ENCODE results near the gene SOX1.

SOX1 gene

DNA sequence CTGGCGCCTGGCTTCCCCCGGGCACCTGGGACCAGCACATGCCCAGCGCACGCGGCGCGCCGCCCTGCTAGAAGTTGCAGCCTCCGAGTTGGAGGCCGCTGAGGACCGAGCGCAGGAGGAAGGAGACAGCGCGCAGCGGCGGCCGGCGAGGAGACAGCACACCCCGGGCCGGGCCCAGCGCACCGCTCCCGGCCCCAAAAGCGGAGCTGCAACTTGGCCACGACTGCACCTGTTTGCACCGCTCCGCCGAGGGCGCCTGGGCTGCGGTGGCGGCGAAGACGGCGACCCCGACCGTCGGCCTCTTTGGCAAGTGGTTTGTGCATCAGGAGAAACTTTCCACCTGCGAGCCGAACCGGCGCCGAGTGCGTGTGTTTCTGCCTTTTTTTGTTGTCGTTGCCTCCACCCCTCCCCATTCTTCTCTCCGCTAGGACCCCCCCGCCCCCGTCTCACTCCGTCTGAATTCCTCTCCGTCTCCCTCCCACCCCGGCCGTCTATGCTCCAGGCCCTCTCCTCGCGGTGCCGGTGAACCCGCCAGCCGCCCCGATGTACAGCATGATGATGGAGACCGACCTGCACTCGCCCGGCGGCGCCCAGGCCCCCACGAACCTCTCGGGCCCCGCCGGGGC lies at the start of gene SOX1:
Gene SOX1 (plus strand): TSS at position 34 of the 626 bp plus-strand sequence. CDS start 510 bp downstream, at position 544.
- Histone ChIP-seq H3K4me2 (ENCODE audit: low read length) (peak within 1 kb of the TSS; percentile 44), H3K4me3 (ENCODE audit: low read depth, low read length) (peak within 1 kb of the TSS; percentile 16), H3K9me3 (ENCODE audit: control insufficient read depth, low read length) (no peaks in the 10 kb centered on the region), H3K4me1 (no peaks in the 10 kb centered on the region), H2AFZ (no peak within 1 kb of the TSS), H3K27ac (no peak within 1 kb of the TSS), H3K27me3 (ENCODE audit: control insufficient read depth, insufficient read depth, low read length) (peaks cover 38% of the 10 kb centered on the region), H3K36me3 (ENCODE audit: control insufficient read depth, insufficient read depth, low read length) (no peaks in the 10 kb centered on the region), H3K9ac (no peak within 1 kb of the TSS), H3K79me2 (no peaks in the 10 kb centered on the region)
- TF ChIP-seq, protein P1, sequence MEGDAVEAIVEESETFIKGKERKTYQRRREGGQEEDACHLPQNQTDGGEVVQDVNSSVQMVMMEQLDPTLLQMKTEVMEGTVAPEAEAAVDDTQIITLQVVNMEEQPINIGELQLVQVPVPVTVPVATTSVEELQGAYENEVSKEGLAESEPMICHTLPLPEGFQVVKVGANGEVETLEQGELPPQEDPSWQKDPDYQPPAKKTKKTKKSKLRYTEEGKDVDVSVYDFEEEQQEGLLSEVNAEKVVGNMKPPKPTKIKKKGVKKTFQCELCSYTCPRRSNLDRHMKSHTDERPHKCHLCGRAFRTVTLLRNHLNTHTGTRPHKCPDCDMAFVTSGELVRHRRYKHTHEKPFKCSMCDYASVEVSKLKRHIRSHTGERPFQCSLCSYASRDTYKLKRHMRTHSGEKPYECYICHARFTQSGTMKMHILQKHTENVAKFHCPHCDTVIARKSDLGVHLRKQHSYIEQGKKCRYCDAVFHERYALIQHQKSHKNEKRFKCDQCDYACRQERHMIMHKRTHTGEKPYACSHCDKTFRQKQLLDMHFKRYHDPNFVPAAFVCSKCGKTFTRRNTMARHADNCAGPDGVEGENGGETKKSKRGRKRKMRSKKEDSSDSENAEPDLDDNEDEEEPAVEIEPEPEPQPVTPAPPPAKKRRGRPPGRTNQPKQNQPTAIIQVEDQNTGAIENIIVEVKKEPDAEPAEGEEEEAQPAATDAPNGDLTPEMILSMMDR (IDR thresholded peaks at IDR 0.05), result no peak

DNA sequence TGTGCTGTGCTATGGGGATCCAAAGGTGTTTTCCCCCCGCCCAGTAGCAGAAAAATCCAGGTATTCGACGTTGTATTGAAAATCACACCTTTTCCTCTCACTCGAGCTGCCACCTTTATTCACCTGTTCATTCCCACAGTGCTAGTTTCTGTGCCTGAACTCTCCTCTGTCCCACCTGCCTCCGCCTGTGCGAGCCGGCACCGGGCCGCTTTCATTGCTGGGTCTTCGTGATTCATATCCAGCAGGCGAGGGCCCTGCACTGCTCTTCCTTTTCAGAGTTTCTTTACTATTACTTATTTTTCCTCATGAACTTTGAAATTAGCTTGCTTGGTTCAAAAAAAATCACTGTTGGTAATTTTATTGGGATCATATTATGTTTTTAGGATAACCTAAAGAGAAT lies 42.4 kb upstream of the SOX1 start:
- Histone ChIP-seq H3K4me2 (ENCODE audit: low read length) (no peak overlapping the region), H3K79me2 (no peaks in the 10 kb centered on the region), H3K4me1 (no peaks in the 10 kb centered on the region), H3K9me3 (ENCODE audit: control insufficient read depth, low read length) (no peaks in the 10 kb centered on the region), H3K9ac (no peak overlapping the region), H3K36me3 (ENCODE audit: control insufficient read depth, insufficient read depth, low read length) (no peaks in the 10 kb centered on the region), H3K27me3 (ENCODE audit: control insufficient read depth, insufficient read depth, low read length) (no peaks in the 10 kb centered on the region), H3K4me3 (ENCODE audit: low read depth, low read length) (no peak overlapping the region), H2AFZ (no peak overlapping the region), H3K27ac (no peak overlapping the region)
- TF ChIP-seq, protein P1 (IDR thresholded peaks at IDR 0.05), result no peak

DNA sequence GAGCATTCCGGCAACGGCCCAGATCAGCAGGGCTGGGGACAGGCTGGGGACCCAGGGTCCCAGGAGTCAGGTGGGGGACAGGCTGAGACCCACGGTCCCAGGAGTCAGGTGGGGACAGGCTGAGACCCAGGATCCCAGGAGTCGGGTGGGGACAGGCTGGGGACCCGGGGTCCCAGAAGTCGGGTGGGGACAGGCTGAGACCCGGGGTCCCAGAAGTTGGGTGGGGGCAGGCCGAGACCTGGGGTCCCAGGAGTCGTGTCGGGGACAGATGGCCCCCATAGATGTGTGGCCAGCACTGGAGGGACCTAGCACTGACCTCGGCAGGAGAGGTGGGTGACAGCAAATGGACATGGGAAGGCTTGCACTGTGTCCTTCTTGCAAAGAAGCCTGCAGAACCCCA lies 39.7 kb upstream of the SOX1 start:
- H3K79me2 ChIP-seq, result no peaks in the 10 kb centered on the region
- H3K27ac ChIP-seq, result no peak overlapping the region
- no peak overlapping the region for H3K4me3 ChIP-seq (ENCODE audit: low read depth, low read length)
- H2AFZ ChIP-seq, result no peak overlapping the region
- no peaks in the 10 kb centered on the region for H3K9me3 ChIP-seq (ENCODE audit: control insufficient read depth, low read length)
- no peak overlapping the region for H3K9ac ChIP-seq
- H3K36me3 ChIP-seq (ENCODE audit: control insufficient read depth, insufficient read depth, low read length), result no peaks in the 10 kb centered on the region
- H3K4me2 ChIP-seq (ENCODE audit: low read length), result no peak overlapping the region
- H3K27me3 ChIP-seq (ENCODE audit: control insufficient read depth, insufficient read depth, low read length), result no peaks in the 10 kb centered on the region
- TF ChIP-seq, protein P1 (IDR thresholded peaks at IDR 0.05), result no peak
- no peaks in the 10 kb centered on the region for H3K4me1 ChIP-seq

DNA sequence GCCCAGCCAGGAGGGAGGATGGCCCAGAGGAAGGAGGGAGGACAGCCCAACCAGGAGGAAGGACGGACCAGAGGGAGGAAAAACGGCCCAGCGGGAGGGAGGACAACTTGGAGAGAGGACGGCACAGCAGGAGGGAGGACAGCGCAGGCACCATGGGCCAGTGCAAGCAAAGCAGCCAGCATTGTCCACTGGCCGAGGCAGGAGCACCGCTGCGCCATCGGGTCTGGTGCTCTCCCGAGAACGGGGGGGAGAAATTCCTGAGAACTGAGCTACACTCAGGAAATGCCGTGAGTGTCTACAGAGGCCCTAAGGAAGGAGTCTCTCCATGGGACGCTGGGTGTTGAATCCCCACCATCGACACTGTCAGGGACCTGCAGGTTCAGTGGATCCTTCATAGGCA lies 38.5 kb upstream of the SOX1 start:
- H3K36me3 ChIP-seq (ENCODE audit: control insufficient read depth, insufficient read depth, low read length), result no peaks in the 10 kb centered on the region
- H3K4me2 ChIP-seq (ENCODE audit: low read length), result no peak overlapping the region
- no peaks in the 10 kb centered on the region for H3K9me3 ChIP-seq (ENCODE audit: control insufficient read depth, low read length)
- H3K27me3 ChIP-seq (ENCODE audit: control insufficient read depth, insufficient read depth, low read length), result no peaks in the 10 kb centered on the region
- TF ChIP-seq, protein P1 (IDR thresholded peaks at IDR 0.05), result no peak
- H3K27ac ChIP-seq, result no peak overlapping the region
- H3K79me2 ChIP-seq, result no peaks in the 10 kb centered on the region
- H3K9ac ChIP-seq, result no peak overlapping the region
- H2AFZ ChIP-seq, result no peak overlapping the region
- H3K4me3 ChIP-seq (ENCODE audit: low read depth, low read length), result no peak overlapping the region
- H3K4me1 ChIP-seq, result no peaks in the 10 kb centered on the region

DNA sequence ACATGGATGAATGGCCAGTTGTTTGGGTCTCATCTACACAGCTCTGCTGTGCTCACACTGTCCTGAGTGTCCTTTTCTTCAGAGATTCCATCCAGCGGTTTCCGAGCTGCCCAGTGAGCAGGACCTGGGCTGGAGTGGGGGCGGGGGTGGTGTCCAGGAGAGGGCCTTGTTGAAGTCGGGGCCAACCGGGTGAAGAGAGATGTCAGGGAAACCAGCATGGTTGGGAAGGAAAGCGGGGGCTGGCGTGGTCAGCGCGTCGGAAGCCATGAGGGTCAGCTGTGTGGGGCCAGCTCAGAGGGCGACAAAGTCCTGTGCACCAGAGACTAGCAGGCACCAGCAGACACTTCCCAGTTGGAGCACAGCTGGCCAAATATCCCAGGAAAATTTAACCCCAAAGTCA lies 37.8 kb upstream of the SOX1 start:
- no peaks in the 10 kb centered on the region for H3K4me1 ChIP-seq
- no peak overlapping the region for H3K4me3 ChIP-seq (ENCODE audit: low read depth, low read length)
- H3K27me3 ChIP-seq (ENCODE audit: control insufficient read depth, insufficient read depth, low read length), result no peaks in the 10 kb centered on the region
- no peak overlapping the region for H3K27ac ChIP-seq
- H3K4me2 ChIP-seq (ENCODE audit: low read length), result no peak overlapping the region
- H3K9ac ChIP-seq, result no peak overlapping the region
- no peaks in the 10 kb centered on the region for H3K79me2 ChIP-seq
- TF ChIP-seq, protein P1 (IDR thresholded peaks at IDR 0.05), result no peak
- H3K36me3 ChIP-seq (ENCODE audit: control insufficient read depth, insufficient read depth, low read length), result no peaks in the 10 kb centered on the region
- no peak overlapping the region for H2AFZ ChIP-seq
- no peaks in the 10 kb centered on the region for H3K9me3 ChIP-seq (ENCODE audit: control insufficient read depth, low read length)

Data from parathyroid adenoma (tissue), 2 donors.